ENCODE measurements around the gene NCKAP5.
"Not testable (repeated sequence)": the region's sequence is repeated elsewhere in the genome, so short reads cannot be mapped to it uniquely, and the experiment has no call there.

The NCKAP5 gene

DNA sequence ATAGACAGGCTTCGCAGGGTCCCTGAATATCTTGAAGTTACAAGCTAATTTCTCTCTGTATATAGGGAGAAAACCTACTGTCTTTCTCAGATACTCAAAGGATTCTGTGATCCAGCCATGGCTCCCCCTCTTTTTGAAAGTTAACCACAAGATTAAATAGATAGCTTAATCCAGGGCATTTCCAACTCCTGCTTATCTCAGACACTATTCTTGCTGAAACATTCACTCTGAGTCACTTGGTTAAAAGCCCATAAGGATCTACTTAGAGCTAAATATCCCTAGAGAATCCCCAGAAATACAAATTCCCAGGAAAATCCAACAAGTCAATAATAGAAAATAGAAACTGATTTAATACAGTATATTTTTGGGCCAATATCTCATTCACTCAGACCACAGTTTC lies 719.1 kb downstream of the NCKAP5 start:
- DNase-seq: no peak

GRCh38 chr2:132845339-132845738 lies 722.9 kb downstream of the NCKAP5 start:
- DNase-seq: no peak

GRCh38 chr2:132844585-132844984 lies 723.7 kb downstream of the NCKAP5 start:
- no peak for DNase-seq

DNA sequence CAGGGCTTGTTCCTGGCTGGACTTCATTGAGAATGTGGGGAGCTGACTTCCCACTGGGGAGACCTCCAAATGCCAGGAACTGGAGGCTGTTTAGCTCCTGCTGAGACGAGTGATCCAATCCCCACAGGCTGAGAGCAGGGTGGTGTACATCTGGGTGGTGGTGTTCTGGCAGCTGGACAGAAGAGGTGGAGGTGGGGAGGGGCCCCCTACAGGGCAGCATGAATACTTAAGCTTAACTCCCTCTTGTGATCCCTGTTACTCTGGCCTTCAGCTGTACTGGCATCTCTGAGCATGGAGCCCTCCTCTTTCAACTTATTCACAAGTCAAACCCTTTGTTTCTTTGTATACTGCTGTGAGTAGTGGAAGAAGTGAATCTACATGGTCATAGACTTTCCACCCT lies 730.5 kb downstream of the NCKAP5 start:
- DNase-seq: no peak

DNA sequence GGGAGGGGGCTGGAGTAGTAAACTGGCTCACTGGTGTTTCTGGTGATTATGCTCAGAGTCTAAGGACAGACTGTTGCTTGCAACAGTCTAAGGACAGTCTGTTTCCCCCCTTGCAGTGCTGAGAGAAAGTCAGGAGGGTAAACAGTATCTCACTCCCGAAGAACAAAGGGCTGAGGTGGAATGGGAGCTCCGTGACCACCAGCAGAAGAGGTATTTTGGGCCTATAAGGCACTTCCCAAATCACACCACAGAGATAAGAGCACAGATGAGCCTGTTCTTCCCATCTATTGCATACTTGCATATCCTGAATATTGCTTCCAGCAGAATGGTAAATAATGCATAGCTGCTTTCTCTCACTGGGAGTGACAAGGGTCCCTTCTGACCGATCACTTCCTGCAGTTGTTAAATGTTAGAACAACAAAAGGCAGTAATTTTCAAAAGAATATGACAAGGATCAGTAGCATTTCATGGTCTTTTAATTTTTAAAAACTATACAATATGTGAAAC lies 737.9 kb downstream of the NCKAP5 start:
- DNase-seq: no peak

GRCh38 chr2:132825601-132826000 lies 742.7 kb downstream of the NCKAP5 start:
- DNase-seq: no peak

- DNase-seq: no peak
Measured at GRCh38 chr2:132824716-132825115, 743.5 kb downstream of the NCKAP5 start.

DNA sequence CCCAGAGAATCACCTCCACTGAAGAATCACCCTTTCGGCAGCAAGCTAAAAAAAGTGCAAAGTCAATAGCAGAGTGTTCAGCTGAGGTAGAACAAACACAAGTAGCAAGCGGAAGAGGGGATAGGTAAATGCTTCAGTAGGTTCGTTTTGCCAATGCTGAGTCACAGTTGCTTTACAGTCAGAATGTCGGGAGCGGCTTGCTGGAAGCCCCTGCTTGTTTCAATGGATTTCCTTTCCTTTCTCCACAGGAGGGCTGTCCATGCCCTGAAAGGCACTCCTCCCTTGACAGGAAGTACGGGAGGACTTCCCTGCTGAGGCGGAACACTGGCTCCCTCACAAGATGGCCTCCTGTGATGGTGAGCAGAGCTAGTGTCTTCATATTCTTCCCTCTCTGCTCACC lies 752.0 kb downstream of the NCKAP5 start:
- no peak for DNase-seq

DNA sequence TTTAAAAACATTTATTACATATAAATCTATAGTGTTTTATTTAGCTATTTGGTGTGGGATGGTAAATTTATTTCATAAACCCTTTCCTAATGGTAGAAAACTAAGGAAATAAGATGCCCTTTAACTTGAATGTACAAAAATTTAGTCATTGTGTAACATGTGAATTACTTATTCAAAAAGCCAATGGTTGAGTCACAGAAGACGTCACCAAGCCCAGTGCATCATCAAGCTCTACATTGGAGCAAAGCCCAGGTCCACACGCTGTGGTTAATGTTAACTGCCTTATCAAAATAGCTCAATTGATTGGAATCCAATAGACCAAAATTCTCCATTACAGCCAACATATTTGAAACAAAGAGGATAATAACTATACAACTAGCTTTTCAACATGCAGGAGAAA lies 752.7 kb downstream of the NCKAP5 start:
- no peak for DNase-seq

DNA sequence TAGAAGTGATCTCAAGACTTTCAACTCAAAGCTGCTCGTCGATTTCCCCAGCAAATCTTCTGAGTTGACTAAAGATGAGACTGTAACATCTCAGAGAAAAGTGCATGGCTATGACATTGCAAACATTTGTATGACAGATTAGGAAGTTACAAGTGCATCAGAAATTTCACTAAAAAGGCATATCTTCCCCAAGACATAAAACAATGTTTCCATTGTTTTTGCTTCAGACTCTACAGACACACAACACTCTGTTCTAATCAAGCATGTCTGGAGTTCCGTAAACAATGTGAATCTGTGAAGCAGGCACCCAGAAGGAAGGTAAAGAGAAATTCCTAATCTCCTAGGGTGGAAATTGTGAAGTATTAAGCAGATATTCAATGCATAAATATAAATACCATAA lies 753.6 kb downstream of the NCKAP5 start:
- no peak for DNase-seq

DNA sequence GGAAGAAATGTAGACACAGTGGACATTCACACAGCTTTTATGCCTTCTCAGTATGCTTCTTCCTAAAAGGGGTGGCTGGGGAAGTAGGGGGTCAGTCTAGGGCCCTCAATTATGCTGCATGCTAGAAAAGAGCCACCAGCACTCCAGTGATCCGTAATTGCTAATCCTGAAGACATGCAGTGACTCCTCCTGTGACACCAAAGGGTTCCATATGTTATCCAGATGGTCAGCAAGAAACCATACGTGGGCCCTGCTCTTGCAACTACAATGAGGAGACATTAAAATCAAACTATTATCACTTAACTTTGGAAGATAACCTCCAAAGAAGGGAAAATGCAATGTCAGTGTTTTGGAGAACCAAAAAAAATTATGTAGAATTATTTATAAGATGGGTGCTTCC lies 754.8 kb downstream of the NCKAP5 start:
- no peak for DNase-seq

DNA sequence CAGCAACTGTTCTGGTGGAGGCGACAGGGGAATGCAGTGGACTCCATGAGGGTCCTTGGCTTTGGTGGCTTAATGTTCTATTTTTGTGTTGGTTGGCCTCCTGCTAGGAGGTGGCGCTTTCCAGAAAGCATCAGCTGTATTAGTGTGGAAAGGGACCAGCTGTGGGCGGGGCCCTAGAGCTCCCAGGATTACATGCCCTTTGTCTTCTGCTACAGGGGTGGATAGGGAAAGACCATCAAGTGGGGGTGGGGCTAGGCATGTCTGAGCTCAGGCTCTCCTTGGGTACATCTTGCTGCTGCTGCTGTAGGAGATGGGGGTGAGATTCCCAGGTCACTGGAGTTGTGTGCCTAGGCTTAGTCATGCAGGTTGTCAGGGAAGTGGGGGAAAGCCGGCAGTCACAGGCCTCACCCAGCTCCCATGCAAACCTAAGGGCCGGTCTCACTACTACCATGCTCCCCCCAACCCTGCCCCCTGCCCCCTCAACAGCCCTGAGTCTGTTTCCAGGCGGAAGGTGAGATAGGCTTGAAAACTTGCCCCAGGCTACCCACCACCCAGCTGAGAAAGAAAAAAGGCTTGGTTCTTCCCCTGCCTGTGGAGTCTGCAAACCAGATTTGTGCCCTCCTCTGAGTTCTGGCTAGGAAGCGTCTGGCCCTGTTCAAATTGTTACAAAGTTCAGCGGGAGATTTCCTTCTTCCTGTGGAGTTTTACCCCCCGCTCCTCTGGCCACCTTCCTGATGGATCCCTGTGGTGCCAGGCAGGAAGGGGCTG lies 756.9 kb downstream of the NCKAP5 start:
- DNase-seq: no peak

GRCh38 chr2:132809962-132810361 lies 758.3 kb downstream of the NCKAP5 start:
- DNase-seq: not testable (repeated sequence)

DNA sequence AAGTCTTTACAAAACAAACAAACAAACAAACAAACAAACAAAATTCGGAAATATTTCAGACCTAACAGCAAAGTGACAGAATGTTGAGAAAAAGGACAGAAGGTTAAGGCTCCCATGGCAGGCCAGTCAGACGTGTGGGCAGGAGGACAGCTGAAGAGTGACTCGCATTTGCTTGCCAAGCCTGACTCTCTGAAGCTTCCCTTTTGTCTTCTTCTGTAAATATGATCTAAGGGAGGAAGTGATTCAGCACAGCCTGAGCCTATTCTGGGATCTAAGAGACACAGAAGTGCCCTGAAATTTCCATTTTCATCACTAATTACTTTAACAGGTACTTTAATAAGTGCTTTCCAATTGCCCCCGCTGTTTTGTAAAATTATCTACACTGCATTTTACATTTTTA lies 764.2 kb downstream of the NCKAP5 start:
- no peak for DNase-seq

- no peak for DNase-seq
Measured at GRCh38 chr2:132798341-132798740, 769.9 kb downstream of the NCKAP5 start.

- DNase-seq: no peak
Measured at GRCh38 chr2:132797556-132797955, 770.7 kb downstream of the NCKAP5 start.

DNA sequence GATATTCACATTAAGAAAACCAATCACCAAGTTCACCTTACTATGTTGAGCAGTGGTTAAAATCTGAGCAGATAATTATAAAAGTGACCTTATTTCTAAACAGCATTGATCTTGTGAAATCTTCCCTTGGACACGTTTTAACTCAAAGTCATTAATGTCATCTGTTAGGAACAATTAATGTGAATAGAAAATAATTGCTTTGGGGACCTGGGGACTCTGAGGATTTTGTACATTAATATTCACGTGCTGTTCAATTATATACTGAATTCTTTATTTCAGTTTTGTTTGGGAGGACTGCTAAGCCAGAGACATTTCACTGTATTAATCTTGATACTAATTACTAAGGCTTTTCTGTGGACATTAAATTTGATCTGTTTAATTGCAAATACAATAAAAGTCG lies 771.2 kb downstream of the NCKAP5 start:
- no peak for DNase-seq

- no peak for DNase-seq
Measured at GRCh38 chr2:132795220-132795619, 773.0 kb downstream of the NCKAP5 start.

- DNase-seq: no peak
Measured at GRCh38 chr2:132793532-132793931, 774.7 kb downstream of the NCKAP5 start.

- DNase-seq: no peak
Measured at GRCh38 chr2:132790207-132790785, 778.0 kb downstream of the NCKAP5 start.

DNA sequence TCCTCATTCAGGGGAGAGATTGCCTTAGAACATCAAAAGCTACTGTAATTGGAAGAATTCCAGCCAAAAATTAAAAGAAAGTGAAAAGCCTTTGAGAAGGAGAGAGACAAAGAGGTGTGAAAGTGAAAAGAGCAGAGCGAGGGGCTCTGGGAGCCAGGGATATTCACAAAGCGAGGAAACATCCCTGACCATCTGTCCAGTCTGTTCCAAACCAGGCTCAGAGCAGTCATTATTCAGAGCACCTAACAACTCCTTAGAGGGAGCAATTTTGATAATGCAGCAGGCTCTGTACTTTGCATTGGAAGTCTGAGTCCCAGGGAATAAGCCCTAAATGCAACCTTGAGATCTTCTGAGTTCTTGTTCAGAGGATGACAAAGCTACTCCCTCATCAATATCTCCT lies 779.2 kb downstream of the NCKAP5 start:
- DNase-seq: no peak

DNA sequence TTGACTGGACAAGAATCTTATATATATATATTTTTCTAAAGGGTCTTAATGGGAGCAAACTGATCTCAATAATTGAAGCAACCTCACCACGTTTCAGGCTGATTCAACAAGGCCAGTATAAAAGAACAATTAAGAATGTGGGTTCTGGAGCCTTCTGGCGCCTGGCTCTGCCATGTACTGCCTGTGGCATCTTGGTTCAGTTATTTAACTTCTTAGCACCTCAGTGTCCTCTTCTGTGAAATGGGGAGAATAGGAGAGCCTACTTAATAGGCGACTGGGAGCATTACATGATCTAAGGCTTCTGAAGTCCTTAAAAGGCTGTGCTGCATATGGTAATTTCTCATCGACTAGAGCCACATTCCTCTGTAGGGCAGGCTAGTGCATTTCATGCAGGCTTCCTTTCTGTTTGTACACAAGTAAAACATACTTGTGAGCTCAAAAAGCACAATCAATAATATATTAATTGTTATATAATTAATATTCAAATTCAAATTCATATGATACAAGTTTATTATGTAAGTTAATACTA lies 779.9 kb downstream of the NCKAP5 start:
- no peak for DNase-seq

- no peak for DNase-seq
Measured at GRCh38 chr2:132783883-132784282, 784.4 kb downstream of the NCKAP5 start.

GRCh38 chr2:132782176-132782783 lies 786.0 kb downstream of the NCKAP5 start:
- DNase-seq: no peak

All from activated CD4-positive, alpha-beta T cell treated with anti-CD3 and anti-CD28 coated beads, Interleukin-2, amount 50 U/mL, for 4 hours (primary cell).